ENCODE results near the gene TSSK2.

DNA sequence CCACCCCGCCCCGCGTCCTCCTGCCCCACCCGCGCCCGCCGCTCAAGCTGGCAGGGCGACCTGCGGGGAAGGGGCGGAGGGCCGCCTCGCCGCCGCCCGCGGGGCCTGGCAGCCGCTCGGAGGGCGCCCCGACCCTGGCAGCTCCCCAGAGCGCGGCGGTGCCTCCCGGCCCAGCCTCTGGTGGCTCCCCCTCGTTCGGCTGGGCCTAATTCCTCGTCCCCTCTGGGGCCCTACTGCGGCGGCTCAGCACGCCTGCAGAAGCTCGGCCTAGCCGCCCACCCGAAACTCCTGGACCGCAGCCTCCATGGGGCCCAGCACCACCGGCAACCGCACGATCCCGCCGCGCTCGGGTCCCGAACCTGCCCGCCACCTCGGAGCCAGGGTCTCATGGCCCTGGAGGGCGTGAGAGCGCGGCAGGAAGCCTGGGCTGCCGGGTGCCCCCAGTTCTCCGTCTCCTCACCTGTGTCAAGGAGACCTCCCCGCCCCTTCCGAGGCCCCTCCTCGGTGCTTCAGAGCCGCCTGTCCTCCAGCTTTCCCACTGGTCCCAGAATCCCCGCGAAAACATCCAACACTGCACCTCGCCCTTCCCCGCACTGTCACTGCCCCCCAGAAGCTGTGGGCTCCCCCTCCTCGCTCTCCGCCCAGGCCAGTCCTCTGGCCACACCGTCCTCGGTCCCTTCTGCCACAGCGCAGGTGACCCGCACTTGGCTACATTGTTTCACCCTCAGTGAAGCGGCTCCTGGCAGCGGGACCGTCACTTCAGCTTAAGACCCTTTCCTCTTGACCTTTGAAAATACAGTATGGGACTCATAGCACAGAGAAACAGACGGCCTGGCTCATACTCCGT is 19.6 kb downstream of the TSSK2 start:
- TF ChIP-seq, protein P1, sequence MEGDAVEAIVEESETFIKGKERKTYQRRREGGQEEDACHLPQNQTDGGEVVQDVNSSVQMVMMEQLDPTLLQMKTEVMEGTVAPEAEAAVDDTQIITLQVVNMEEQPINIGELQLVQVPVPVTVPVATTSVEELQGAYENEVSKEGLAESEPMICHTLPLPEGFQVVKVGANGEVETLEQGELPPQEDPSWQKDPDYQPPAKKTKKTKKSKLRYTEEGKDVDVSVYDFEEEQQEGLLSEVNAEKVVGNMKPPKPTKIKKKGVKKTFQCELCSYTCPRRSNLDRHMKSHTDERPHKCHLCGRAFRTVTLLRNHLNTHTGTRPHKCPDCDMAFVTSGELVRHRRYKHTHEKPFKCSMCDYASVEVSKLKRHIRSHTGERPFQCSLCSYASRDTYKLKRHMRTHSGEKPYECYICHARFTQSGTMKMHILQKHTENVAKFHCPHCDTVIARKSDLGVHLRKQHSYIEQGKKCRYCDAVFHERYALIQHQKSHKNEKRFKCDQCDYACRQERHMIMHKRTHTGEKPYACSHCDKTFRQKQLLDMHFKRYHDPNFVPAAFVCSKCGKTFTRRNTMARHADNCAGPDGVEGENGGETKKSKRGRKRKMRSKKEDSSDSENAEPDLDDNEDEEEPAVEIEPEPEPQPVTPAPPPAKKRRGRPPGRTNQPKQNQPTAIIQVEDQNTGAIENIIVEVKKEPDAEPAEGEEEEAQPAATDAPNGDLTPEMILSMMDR (IDR thresholded peaks at IDR 0.05; ENCODE audit: extremely low read depth in 1 of 2, insufficient read depth in 1 of 2, low read depth in 1 of 2, low read length in 2 of 2) = no peak
- TF ChIP-seq POLR2AphosphoS5 (IDR thresholded peaks at IDR 0.05; ENCODE audit: insufficient read depth, low read depth, low read length) = no peak
- no peak for TF ChIP-seq MAX (IDR thresholded peaks at IDR 0.05; ENCODE audit: insufficient read depth, insufficient read length)
- no peak for TF ChIP-seq FOS (IDR thresholded peaks at IDR 0.05; ENCODE audit: borderline replicate concordance, insufficient read depth, low read length)
- no peak for TF ChIP-seq POLR2A (IDR thresholded peaks at IDR 0.05; ENCODE audit: low read depth, low read length)
